Ovary (tissue), 3 donors: ENCODE results near the gene KLHL25.

ENCODE experiments used
- CTCF ChIP-seq, 3 donors: fragments of 450-650 bp in 2 of 3; fragments of 200-600 bp in 1 of 3; IDR thresholded peaks; one replicate each; pipeline versions ENCODE4 v1.5.1 to v1.8.0; 2016 to 2022; ENCODE audit warnings: antibody characterized with exemption in 3 of 3, mild to moderate bottlenecking in 1 of 3
- EP300 ChIP-seq: sonication (generic); formaldehyde crosslinking; IDR thresholded peaks from one replicate; pipeline ENCODE4 v1.6.1; 2017; ENCODE audit warnings: antibody characterized with exemption
- POLR2A ChIP-seq: fragments of 450-650 bp; IDR thresholded peaks from one replicate; pipeline ENCODE4 v1.6.1; 2017; ENCODE audit warnings: antibody characterized with exemption, mild to moderate bottlenecking, moderate library complexity
- donor health status: DM: no; HTN: no; CAD: no.

DNA sequence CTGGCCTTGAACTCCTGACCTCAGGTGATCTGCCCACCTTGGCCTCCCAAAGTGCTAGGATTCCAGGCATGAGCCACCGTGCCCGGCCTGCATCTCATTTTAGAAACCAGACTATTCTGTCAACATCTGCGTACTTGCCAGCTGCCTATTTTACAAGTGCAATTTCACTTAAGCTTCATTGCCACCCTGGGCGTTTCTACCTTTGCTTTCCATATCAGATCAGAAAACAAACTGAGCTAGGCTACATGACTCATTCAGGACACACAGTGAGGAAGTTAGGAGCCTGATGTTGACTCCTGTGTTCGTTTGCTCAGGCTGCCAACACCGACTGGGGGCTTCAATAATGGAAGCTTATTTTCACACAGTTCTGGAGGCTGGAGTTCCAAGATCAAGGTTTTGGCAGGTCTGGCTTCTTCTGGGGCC lies 42.3 kb upstream of the KLHL25 start:
- TF ChIP-seq CTCF (IDR thresholded peaks at IDR 0.05) (no peak), POLR2A (no peak), EP300 (no peak)
